Measurements from ENCODE around the gene ROMO1. TPM values are rescaled to one million over a fixed set of nuclear protein-coding genes. Genes with fewer than 3 reads are reported as not detected.

ROMO1 gene
- 336 to 420 TPM (median 360 TPM) in 5 replicates for total RNA-seq (2022; extraction: Qiagen RNA extraction; ENCODE audit: low read depth)

GRCh38 chr20:35699127-35699956 lies at the start of gene ROMO1, which contains the start of gene NFS1:
Gene ROMO1, plus strand, starts transcription at chr20:35699405. Its CDS starts 228 bp downstream, at chr20:35699633.
Gene NFS1, minus strand, starts transcription at chr20:35699352. Its CDS starts 64 bp downstream, at chr20:35699288.

GRCh38 chr20:35664466-35665206 lies 34.6 kb upstream of the ROMO1 start, which contains the start of the genes CPNE1 and RBM12:
Gene CPNE1, minus strand, starts transcription at chr20:35664900. Its CDS starts 31,977 bp downstream, at chr20:35632923.
Gene RBM12, minus strand, starts transcription at chr20:35664900. Its CDS starts 9,578 bp downstream, at chr20:35655322.

GRCh38 chr20:35741892-35742740 lies 42.9 kb downstream of the ROMO1 start, which contains the start of gene RBM39:
Gene RBM39, minus strand, starts transcription at chr20:35742260. Its CDS starts 1,386 bp downstream, at chr20:35740874.

Other genes starting within 250 kb of the ROMO1 start
- gene CEP250, start 243.8 kb upstream of the ROMO1 start, total RNA-seq (2022; extraction: Qiagen RNA extraction; ENCODE audit: low read depth) = 20.9 to 29.5 TPM (median 22.8 TPM) in 5 replicates
- gene C20orf173, start 169.8 kb upstream of the ROMO1 start, total RNA-seq (2022; extraction: Qiagen RNA extraction; ENCODE audit: low read depth) = not detected in 5 replicates
- 217 to 241 TPM (median 235 TPM) in 5 replicates for gene ERGIC3, start 157.3 kb upstream of the ROMO1 start, total RNA-seq (2022; extraction: Qiagen RNA extraction; ENCODE audit: low read depth)
- 2.9 to 6.0 TPM (median 4.7 TPM) in 5 replicates for gene SPAG4, start 83.6 kb upstream of the ROMO1 start, total RNA-seq (2022; extraction: Qiagen RNA extraction; ENCODE audit: low read depth)
- 168 to 220 TPM (median 208 TPM) in 5 replicates for gene CPNE1, start 34.5 kb upstream of the ROMO1 start, total RNA-seq (2022; extraction: Qiagen RNA extraction; ENCODE audit: low read depth)
- gene RBM12, start 34.5 kb upstream of the ROMO1 start, total RNA-seq (2022; extraction: Qiagen RNA extraction; ENCODE audit: low read depth) = 71.4 to 87.0 TPM (median 82.9 TPM) in 5 replicates
- gene NFS1, start 53 bp upstream of the ROMO1 start, total RNA-seq (2022; extraction: Qiagen RNA extraction; ENCODE audit: low read depth) = 35.1 to 40.2 TPM (median 38.3 TPM) in 5 replicates
- 166 to 201 TPM (median 190 TPM) in 5 replicates for gene RBM39, start 42.9 kb downstream of the ROMO1 start, total RNA-seq (2022; extraction: Qiagen RNA extraction; ENCODE audit: low read depth)
- gene PHF20, start 72.6 kb downstream of the ROMO1 start, total RNA-seq (2022; extraction: Qiagen RNA extraction; ENCODE audit: low read depth) = 24.3 to 31.7 TPM (median 30.6 TPM) in 5 replicates